Measurements from ENCODE around the gene DCAF12L2.
"Not testable (repeated sequence)": the region's sequence is repeated elsewhere in the genome, so short reads cannot be mapped to it uniquely, and the experiment has no call there.

The DCAF12L2 gene

DNA sequence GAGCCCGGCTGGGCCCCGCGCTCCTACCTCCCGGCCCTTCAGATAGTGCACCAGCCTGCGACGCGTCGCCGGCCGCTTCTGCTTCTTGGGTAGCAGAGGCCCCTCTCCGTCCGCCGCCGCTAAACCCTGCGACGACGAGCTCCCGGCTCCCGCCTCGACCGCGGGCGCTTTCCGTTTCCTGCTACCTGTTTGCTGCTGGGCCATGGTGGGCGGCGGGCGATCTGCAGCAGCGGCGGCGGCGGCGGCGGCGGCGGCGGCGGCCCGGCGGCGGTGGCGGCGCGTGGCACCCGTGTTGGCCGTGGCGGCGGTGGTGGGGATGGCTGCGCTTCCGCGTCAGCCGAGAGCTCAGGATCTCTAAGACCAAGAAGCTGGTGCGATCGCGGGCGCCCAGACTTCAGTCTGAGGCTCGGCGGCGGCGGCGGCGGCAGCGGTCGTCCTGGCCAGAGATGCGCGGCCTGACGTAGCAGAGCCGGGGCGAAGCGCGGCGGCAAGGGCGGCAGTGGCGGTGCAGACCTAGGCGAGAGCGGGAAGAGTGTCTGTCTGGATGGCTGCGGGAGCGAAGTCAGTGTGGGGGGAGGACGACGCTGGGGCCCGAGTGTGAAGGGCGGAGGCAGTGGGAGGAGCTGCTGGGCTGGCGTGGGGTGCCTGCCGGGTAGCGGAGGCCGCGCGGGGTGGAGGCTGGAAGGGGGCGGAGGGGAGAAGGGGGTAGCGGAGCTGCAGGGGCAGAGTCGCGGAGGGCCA is at the start of gene DCAF12L2:
Gene DCAF12L2 (minus strand): TSS at position 569 of the 741 bp plus-strand sequence. CDS start 365 bp downstream, at position 204.
- peak in 2 of 3 experiments; percentile 68 to 70 for DNase-seq

DNA sequence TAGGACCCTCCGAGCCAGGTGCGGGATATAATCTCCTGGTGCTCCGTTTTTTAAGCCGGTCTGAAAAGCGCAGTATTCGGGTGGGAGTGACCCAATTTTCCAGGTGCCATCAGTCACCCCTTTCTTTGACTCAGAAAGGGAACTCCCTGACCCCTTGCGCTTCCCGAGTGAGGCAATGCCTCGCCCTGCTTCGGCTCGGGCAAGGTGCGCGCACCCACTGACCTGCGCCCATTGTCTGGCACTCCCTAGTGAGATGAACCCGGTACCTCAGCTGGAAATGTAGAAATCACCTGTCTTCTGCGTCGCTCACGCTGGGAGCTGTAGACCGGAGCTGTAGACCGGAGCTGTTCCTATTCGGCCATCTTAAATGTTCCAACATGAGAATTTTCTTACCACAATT is 24.8 kb upstream of the DCAF12L2 start:
- not testable (repeated sequence) for DNase-seq

- no peak for DNase-seq
Measured at GRCh38 chrX:126177133-126177840, 11.2 kb upstream of the DCAF12L2 start.

DNA sequence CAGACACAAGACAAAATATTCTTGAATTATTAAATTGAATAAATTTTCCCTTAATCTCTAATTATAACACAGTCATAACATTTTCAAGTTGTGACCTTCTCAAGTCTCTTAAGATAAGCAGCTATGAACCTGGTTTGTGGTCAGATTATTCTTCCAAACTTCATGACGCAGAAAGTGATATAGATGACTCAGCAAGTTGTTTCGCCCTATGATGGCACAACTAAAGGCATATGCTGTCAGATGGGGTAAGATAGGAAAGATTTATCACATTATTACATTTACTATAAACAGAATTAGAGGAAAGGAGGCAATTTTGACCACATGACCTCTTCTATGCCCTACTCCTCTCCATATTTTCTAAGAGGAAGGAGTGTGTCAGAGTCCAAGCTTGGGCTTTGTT is 4.6 kb upstream of the DCAF12L2 start:
- no peak for DNase-seq

DNA sequence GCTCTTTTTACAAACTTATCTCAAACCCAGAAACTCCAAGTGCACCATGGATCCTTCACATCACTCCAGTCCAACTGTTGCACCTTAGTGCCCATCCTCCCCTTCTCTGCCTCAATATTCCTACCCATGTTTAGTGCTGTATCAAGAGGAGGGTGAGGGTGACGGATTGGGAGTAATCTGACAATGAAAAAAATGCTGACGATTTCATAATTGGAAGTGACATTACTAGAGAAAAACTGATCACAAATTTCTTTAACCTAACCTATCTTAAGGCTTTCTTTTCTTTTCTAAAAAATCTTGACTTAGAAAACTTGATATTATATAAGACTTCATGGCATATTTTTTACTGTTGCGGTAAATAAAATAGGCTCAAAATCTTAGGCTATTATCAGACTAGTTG is 1.5 kb upstream of the DCAF12L2 start:
- DNase-seq = no peak

- no peak for DNase-seq
Measured at GRCh38 chrX:126165401-126165720, 728 bp downstream of the DCAF12L2 start.

DNA sequence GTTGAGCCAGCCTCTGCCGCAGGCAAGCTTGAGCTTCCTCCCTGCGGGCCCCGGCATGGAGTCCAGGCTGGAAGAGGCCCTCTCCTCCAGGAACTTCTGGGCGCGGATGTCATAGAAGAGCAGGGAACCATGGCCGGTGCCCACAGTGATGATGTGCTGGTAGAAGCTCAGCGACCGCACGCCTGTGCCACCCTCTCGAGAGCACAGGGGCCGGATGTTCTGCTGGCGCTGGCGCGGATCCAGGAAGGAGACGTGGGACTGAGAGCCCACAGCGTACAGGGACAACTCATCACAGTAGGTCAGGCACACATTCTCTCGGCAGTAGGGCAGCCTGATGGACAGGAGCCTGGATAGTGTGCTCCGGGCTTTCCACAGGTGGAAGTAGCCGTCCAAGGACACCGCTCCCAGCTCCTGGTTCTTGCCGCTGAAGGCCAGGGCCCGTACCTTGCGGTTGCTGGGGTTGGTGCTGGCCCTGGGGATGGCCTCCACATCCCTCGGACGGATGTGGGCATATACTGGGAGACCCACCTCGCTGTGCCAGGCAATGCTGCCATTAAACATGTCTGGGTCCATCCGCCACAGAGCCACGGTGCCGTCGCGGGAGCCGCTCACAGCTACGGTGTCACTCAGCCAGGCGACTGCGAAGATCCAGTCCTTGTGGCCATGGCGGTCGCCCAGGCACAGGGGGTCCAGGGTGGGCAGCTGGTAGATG is 1.2 kb downstream of the DCAF12L2 start:
- no peak for DNase-seq

GRCh38 chrX:126164226-126164625 is 1.9 kb downstream of the DCAF12L2 start:
- DNase-seq = no peak

- no peak for DNase-seq
Measured at GRCh38 chrX:126141014-126141413, 25.1 kb downstream of the DCAF12L2 start.

DNA sequence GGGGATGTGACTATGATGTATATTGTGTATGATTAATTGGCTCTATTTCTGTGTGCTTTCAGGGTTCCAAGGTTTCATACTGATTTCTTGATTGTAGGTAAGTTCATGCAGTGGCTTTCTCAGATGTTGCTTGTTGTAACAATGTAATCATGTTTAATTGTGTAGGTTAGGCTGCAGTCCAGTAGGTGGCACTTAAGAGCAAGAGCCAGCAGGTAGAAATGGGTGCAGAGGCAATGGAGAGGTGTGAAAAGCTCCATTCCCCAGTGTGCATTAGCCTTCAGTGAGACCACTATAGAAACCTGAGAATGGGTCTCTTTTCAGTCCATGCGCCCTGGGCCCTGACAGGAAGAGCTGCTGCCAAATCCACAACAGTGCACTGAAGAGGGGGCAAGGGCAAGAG is 28.2 kb downstream of the DCAF12L2 start:
- DNase-seq = peak in 1 of 3 experiments; percentile 35

GRCh38 chrX:126124721-126125120 is 41.4 kb downstream of the DCAF12L2 start:
- DNase-seq = no peak

Data from NCI-H1417 (cell line).